Activated naive CD4-positive, alpha-beta T cell treated with anti-CD3 and anti-CD28 coated beads for 36 hours (primary cell): ENCODE results near the gene HOXB4. TPM values are rescaled to one million over a fixed set of nuclear protein-coding genes. Genes with fewer than 3 reads are reported as not detected.
"Not testable (repeated sequence)": the region's sequence is repeated elsewhere in the genome, so short reads cannot be mapped to it uniquely, and the experiment has no call there.

ENCODE experiments used
- CTCF ChIA-PET: fragments of 350-600 bp; sonication (Branson Sonifier 250); formaldehyde crosslinking; loops from one replicate; lab custom pipeline; 2021; ENCODE audit warnings: antibody characterized with exemption; lab: Charles Lee
- DNase-seq: peaks from one replicate; pipeline ENCODE4 v3.0.0-alpha.2; 2020
- H3K27ac Mint-ChIP-seq: one replicate; pipeline ENCODE4 v1.8.0; 2021; ENCODE audit warnings: mild to moderate bottlenecking, mixed read lengths
- H3K27me3 Mint-ChIP-seq: one replicate; pipeline ENCODE4 v1.8.0; 2021; ENCODE audit warnings: low read depth, mixed read lengths
- H3K36me3 Mint-ChIP-seq: one replicate; pipeline ENCODE4 v1.8.0; 2021; ENCODE audit warnings: low read depth, mixed read lengths
- H3K4me1 Mint-ChIP-seq: one replicate; pipeline ENCODE4 v1.8.0; 2021; ENCODE audit warnings: low read depth, mixed read lengths
- H3K4me3 Mint-ChIP-seq: one replicate; pipeline ENCODE4 v1.8.0; 2021; ENCODE audit warnings: mild to moderate bottlenecking, moderate library complexity, mixed read lengths
- H3K9me3 Mint-ChIP-seq: one replicate; pipeline ENCODE4 v1.8.0; 2021; ENCODE audit warnings: mixed read lengths
- intact Hi-C: fragments of 100-400 bp; cut with micrococcal nuclease; formaldehyde crosslinking; loops from one replicate; pipeline ENCODE4 v1.15.1; 2023
- total RNA-seq, 2 experiments: library from RNA; stranded (reverse); gene quantifications; one replicate each; pipeline ENCODE4 v1.2.3, GENCODE V29; 2021

Gene HOXB4
- total RNA-seq, 2 experiments from 2014 or later: 2.3 to 2.5 TPM

DNA sequence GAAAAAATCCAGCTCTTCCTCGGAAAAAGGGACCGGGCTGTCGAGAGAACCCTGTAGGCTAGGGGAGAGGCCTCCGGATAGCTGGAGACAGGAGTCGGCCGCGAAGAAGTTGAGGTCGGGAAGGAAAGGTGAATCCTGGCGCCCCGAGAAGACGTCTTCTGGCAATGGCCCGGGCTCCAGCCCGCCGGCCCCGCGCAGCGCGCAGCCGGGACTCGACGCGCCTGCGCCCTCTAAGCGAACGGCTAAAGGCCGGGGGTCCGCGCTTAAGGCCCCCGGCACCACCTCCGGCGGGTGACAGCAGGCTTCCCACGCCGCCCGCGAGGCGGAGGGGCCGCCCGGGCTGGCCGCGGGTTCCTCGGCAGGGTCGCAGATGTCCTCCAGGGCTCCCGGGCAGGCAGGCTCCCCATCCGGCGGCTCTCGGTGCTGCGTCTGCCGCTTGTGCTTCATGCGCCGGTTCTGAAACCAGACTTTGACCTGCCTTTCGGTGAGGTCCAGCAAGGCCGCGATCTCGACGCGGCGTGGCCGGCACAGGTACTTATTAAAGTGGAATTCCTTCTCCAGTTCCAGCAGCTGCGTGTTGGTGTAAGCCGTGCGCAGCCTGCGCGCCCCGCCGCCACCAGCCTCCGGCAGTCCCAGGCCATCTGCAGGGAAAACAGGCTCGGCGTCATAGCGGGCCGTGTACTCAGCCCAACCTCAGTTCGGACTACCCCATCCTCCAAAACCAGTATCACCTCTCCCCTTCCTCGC lies 34.9 kb downstream of the HOXB4 start:
- Mint-ChIP-seq H3K27me3 (peaks cover 9% of the 10 kb centered on the region), H3K9me3 (no peaks in the 10 kb centered on the region), H3K4me3 (peak overlapping the region; percentile 96), H3K4me1 (peaks cover 55% of the 10 kb centered on the region), H3K27ac (peak overlapping the region; percentile 100), H3K36me3 (peaks cover 14% of the 10 kb centered on the region)
- intact Hi-C loops: loop anchor here (1.0 to 5.0 kb wide), 2 partner anchors 35 to 51 kb away; partner anchors contain the start of gene HOXB4
- CTCF ChIA-PET: interaction anchor here (0.5 to 1.2 kb wide), 4 partner anchors 24 to 153 kb away, joined by 3 to 4 read pairs (median 3); no protein-coding TSS in a partner anchor
- DNase-seq: peak; percentile 73

DNA sequence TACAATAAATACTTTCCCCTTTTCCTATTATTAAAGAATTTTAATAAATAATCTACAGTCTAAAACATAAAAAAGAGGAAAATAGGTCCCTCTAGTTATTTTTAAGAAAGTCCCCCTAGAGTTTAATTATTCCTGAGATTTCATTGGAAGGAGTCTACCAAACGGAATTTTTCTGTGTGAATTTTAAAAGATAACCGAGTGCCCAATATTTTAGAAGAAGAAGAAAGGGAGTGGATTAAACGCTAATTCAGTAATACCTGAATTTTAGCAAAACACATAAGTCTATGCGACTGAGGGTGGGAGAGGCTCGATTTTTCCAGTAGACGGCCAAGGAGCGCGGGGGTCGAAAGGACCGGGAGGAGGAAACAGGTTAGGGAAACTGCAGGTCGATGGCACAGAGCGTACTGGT lies 35.4 kb downstream of the HOXB4 start:
- Mint-ChIP-seq H3K9me3 (no peaks in the 10 kb centered on the region), H3K4me3 (peak overlapping the region; percentile 96), H3K4me1 (peaks cover 49% of the 10 kb centered on the region), H3K27me3 (peaks cover 9% of the 10 kb centered on the region), H3K27ac (peak overlapping the region; percentile 100), H3K36me3 (peaks cover 14% of the 10 kb centered on the region)
- intact Hi-C loops: loop anchor here (1.0 to 5.0 kb wide), 2 partner anchors 36 to 50 kb away; partner anchors contain the start of gene HOXB4
- CTCF ChIA-PET: interaction anchor here (0.5 to 0.6 kb wide), 3 partner anchors 24 to 152 kb away, joined by 3 read pairs; no protein-coding TSS in a partner anchor
- DNase-seq: no peak

DNA sequence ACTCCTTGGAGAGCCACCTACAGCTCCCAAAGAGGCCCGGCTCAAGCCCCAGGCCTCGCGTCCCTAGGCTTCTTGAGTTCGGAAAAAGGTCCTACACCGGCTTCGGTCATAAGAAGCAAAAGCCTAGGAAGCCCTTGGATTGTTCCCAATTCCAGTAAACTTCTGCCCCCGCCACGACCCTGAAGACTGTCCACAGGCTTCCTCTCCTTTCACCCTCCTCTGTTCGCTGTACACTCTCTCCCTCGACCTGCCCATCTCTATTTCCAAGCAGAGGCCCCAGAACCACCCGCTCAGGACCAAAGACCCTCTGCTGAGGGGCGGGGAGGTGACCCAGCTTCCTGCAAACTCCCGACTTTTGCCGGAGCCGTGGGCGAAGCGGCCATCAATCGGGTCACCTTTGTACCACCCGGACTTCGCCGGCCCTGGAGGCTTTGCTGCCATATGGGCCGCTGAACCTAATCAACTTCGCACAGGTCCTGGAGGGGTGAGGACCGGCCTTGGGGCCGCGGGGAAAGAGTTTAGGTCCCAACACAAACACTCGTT lies 36.0 kb downstream of the HOXB4 start:
- Mint-ChIP-seq H3K36me3 (peaks cover 14% of the 10 kb centered on the region), H3K27me3 (peaks cover 9% of the 10 kb centered on the region), H3K27ac (peak overlapping the region; percentile 100), H3K9me3 (no peaks in the 10 kb centered on the region), H3K4me3 (peak overlapping the region; percentile 96), H3K4me1 (peaks cover 49% of the 10 kb centered on the region)
- CTCF ChIA-PET: interaction anchor here (0.5 to 1.3 kb wide), 3 partner anchors 31 to 152 kb away, joined by 3 read pairs; no protein-coding TSS in a partner anchor
- DNase-seq: peak; percentile 38
- intact Hi-C loops: loop anchor here (5.0 kb wide), 1 partner anchor 50 kb away; no protein-coding TSS in a partner anchor

DNA sequence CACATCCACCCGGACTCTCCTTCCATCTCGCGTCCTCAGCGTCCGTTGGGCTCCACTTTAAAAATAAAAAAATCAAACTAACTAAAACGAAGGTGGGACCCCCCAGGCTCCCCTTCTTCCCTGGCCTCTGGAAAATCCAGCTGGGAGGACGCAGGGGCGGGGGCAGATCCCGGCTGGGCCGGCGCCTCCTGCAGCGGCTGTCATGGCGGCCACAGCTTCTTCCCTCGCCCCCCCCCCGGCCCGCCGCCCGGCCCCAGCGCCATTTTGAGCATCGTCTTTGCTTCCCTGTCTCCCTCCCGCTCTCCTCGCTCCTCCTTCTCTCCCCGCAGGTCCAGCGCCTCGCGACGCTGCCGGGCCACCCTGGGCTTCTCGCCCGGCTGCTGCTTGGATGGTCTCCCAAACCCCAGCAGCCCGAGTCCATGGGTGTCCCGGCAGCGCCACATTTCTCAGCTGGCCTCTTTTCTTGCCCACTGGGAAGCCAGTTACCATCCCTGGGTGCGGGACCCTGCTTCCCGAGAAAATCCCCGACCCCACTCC lies 36.5 kb downstream of the HOXB4 start:
- H3K27ac Mint-ChIP-seq: peak overlapping the region; percentile 100
- peaks cover 45% of the 10 kb centered on the region for H3K4me1 Mint-ChIP-seq
- DNase-seq: peak; percentile 63
- intact Hi-C loops: loop anchor here (2.0 to 5.0 kb wide), 2 partner anchors 31 to 49 kb away; no protein-coding TSS in a partner anchor
- peaks cover 14% of the 10 kb centered on the region for H3K36me3 Mint-ChIP-seq
- no peaks in the 10 kb centered on the region for H3K9me3 Mint-ChIP-seq
- H3K4me3 Mint-ChIP-seq: peak overlapping the region; percentile 96
- CTCF ChIA-PET: interaction anchor here (1.3 kb wide), 1 partner anchor 51 kb away, joined by 3 read pairs; no protein-coding TSS in a partner anchor
- H3K27me3 Mint-ChIP-seq: peaks cover 9% of the 10 kb centered on the region

DNA sequence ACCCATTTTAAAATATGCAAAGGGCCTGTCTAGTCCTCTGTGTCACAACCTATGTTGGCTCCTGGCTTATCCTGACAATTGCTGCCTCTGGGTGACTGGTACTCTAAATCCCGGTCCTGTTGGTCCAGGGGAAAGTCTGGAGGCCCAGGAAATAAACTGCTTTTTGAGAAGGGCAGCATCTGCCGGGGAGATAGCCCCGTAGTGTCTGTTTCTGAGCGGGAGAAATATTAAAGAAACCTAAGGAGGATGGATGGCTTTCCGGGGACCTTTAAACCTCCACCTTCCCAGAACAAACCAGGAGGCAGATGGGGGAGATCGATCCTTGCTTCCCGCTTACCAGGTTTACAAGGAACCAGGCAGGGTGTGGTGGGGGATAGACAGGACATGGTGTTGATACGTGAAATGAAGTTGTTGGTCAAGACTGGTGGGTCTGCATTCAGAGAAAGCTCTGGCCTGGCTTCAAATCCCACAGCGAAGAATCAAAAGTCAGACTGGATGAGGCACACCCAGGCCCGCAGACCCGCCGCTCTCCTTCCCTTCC lies 37.0 kb downstream of the HOXB4 start:
- H3K4me3 Mint-ChIP-seq: peak overlapping the region; percentile 96
- CTCF ChIA-PET: interaction anchor here (0.9 to 1.3 kb wide), 4 partner anchors 47 to 189 kb away, joined by 3 to 5 read pairs (median 4); no protein-coding TSS in a partner anchor
- H3K27ac Mint-ChIP-seq: peak overlapping the region; percentile 100
- intact Hi-C loops: loop anchor here (2.0 to 5.0 kb wide), 2 partner anchors 30 to 49 kb away; no protein-coding TSS in a partner anchor
- H3K27me3 Mint-ChIP-seq: peaks cover 9% of the 10 kb centered on the region
- H3K36me3 Mint-ChIP-seq: peaks cover 14% of the 10 kb centered on the region
- no peak for DNase-seq
- H3K9me3 Mint-ChIP-seq: no peaks in the 10 kb centered on the region
- peaks cover 41% of the 10 kb centered on the region for H3K4me1 Mint-ChIP-seq

DNA sequence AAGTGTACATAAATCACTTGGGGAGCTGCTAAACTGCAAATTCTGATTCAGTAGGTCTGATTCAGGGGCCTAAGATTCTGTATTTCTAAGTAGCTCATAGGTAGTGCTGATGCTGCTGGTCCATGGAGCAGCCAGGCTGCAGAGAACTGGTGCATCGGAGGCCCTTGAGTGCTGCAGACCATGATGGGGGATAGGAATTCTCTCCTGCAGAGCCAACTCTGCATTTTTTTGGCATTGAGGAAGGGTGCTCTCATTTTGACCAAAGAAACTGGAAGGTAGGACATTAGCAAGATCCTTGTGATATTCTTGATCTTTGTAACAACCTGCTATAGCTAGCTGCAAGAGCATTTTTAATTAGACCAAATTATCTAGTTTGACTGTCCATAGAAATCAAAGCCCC lies 37.9 kb downstream of the HOXB4 start:
- peaks cover 14% of the 10 kb centered on the region for H3K36me3 Mint-ChIP-seq
- peak overlapping the region; percentile 79 for H3K27ac Mint-ChIP-seq
- no peaks in the 10 kb centered on the region for H3K9me3 Mint-ChIP-seq
- DNase-seq: no peak
- peaks cover 9% of the 10 kb centered on the region for H3K27me3 Mint-ChIP-seq
- CTCF ChIA-PET: interaction anchor here (0.5 to 1.2 kb wide), 7 partner anchors 47 to 189 kb away, joined by 3 to 5 read pairs (median 4); partner anchors contain the start of gene HOXB5
- peak overlapping the region; percentile 10 for H3K4me3 Mint-ChIP-seq
- H3K4me1 Mint-ChIP-seq: peaks cover 37% of the 10 kb centered on the region
- intact Hi-C loops: loop anchor here (2.0 to 5.0 kb wide), 2 partner anchors 29 to 48 kb away; no protein-coding TSS in a partner anchor

DNA sequence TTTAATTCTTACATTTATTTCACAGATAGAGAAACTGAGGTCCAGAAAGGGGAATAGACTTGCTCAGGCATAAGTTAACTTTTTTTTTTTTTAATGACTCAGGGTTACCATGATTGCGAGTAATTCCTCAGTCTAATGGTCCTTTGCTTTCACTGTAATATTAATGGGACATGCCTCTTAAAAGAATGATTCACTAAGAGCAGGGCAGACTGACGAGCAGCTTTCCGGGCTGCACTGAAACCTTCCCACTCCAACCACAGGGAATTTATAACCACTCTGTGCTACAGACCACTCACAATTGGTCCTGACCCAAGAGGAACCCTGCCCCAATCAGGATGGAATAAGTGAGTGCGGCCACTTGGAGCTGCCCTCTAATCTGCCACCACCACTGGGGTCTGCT lies 39.0 kb downstream of the HOXB4 start:
- peaks cover 31% of the 10 kb centered on the region for H3K4me1 Mint-ChIP-seq
- intact Hi-C loops: no loop called here
- H3K36me3 Mint-ChIP-seq: peaks cover 14% of the 10 kb centered on the region
- H3K27ac Mint-ChIP-seq: peak overlapping the region; percentile 13
- H3K4me3 Mint-ChIP-seq: no peak overlapping the region
- no peaks in the 10 kb centered on the region for H3K9me3 Mint-ChIP-seq
- no peak for DNase-seq
- H3K27me3 Mint-ChIP-seq: peaks cover 9% of the 10 kb centered on the region
- CTCF ChIA-PET: interaction anchor here (0.7 to 0.8 kb wide), 2 partner anchors 47 to 54 kb away, joined by 4 read pairs; partner anchors contain the start of gene HOXB5

DNA sequence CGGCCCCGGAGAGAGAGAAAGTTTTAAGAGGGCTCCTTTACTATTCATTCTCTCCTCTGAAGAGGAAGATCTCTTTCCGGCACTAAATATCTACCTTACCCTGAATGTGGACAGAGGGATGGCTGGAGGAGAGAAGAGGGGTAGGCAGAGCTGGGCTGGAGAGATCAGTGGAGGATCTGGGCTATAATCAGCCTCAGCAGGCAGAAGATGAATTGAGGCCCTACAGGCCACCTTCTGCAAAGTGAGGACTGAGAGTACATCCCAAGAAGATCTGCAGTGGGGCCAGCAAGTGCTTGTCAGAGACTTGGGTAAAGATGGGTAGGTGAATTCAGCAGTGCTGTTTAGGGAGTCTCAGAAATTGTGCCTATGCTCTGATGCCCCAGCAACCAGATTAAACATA lies 40.8 kb downstream of the HOXB4 start:
- H3K4me1 Mint-ChIP-seq: peaks cover 29% of the 10 kb centered on the region
- CTCF ChIA-PET: interaction anchor here (0.6 kb wide), 1 partner anchor 228 kb away, joined by 3 read pairs; no protein-coding TSS in a partner anchor

DNA sequence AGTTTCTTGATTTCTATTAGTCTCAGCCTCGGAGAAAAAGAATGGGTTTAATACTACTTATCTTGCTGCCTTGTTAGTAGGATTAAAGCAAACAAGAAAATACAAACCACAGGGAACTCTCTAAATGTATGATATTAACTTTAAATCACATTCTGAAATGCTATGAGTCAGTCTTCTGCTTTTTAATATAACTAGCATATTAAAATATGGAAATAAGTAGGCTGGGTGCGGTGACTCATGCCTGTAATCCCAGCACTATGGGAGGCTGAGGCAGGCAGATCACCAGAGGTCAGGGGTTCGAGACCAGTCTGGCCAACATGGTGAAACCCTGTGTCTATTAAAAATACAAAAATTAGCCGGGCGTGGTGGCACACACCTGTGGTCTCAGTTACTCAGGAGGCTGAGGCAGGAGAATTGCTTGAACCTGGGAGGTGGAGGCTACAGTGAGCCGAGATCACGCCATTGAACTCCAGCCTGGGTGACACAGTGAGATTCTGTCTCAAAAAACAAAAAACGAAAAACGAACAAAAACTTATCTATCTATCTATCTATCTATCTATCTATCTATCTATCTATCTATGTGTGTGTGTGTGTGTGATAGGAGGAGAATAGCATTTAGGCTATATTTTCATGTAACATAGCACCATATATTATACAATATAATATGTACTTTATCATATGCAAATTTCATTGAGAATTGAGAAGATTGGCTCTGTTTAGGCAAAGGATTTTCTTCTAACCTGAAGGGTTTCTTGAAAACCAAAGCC lies 42.2 kb downstream of the HOXB4 start:
- H3K9me3 Mint-ChIP-seq, H3K27ac Mint-ChIP-seq, intact Hi-C loops, H3K27me3 Mint-ChIP-seq, H3K36me3 Mint-ChIP-seq, H3K4me3 Mint-ChIP-seq: not testable (repeated sequence)
- DNase-seq: peak; percentile 41
- CTCF ChIA-PET: interaction anchor here (0.9 to 1.4 kb wide), 3 partner anchors 11 to 162 kb away, joined by 3 to 4 read pairs (median 3); no protein-coding TSS in a partner anchor
- peaks cover 20% of the 10 kb centered on the region for H3K4me1 Mint-ChIP-seq

More for the DNA sequence above, 40.8 kb downstream of the HOXB4 start:
- Mint-ChIP-seq H3K27ac (no peak overlapping the region), H3K27me3 (peaks cover 4% of the 10 kb centered on the region), H3K4me3 (no peak overlapping the region), H3K36me3 (peaks cover 7% of the 10 kb centered on the region), H3K9me3 (no peaks in the 10 kb centered on the region)
- DNase-seq: no peak
- intact Hi-C loops: no loop called here

DNA sequence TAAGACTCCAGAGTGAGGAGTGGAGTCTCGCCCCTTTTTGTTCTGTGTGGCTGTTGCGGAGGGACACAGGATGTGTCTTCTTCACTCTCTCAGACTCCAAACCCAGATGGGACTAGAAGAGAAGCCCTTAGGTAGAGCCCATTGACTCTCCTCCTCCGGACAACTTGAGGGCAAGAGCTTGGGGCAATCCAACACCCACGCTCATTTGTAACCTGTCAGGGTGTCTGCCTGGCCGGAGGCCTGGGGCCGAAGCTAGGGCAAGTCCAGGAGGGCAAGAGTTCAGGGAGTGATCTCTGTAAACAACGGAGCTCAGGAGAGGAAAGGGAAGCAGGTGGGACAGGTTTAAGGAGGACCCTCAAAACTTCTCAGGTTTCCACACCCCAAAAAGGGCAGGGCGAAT lies 45.9 kb downstream of the HOXB4 start:
- peaks cover 5% of the 10 kb centered on the region for H3K27me3 Mint-ChIP-seq
- H3K4me1 Mint-ChIP-seq: peaks cover 7% of the 10 kb centered on the region
- intact Hi-C loops: no loop called here
- no peak overlapping the region for H3K27ac Mint-ChIP-seq
- H3K9me3 Mint-ChIP-seq: no peaks in the 10 kb centered on the region
- no peaks in the 10 kb centered on the region for H3K36me3 Mint-ChIP-seq
- no peak for DNase-seq
- H3K4me3 Mint-ChIP-seq: no peak overlapping the region
- CTCF ChIA-PET: interaction anchor here (0.5 kb wide), 1 partner anchor 355 kb away, joined by 4 read pairs; no protein-coding TSS in a partner anchor

DNA sequence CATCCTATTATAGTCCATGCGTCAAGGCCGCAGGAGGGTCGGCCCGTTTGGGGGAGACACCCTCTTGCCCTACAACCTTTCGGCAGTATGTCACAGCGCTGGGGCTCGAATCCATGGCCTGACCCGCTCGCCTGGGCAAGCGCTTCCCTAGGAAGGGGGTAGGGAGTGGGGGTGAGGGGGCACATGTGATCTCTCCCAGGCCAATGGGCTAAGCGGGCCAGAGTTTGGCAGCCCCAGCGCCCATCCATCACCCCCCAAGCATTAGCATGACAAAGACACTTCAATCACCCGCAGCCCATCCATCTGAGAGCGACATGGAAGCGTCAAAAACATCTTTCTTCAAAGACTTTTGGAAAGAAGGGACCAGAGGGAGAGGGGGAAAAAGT lies 47.3 kb downstream of the HOXB4 start, which contains the start of gene HOXB1:
TSS of gene HOXB1 (minus strand) at position 125 of the 386 bp plus-strand sequence. CDS start at position 18, 107 bp downstream.
- no peak within 1 kb of the TSS for H3K27ac Mint-ChIP-seq
- no peak within 1 kb of the TSS for H3K4me3 Mint-ChIP-seq
- intact Hi-C loops: no loop called here
- H3K36me3 Mint-ChIP-seq: no peaks in the 10 kb centered on the region
- peaks cover 7% of the 10 kb centered on the region for H3K4me1 Mint-ChIP-seq
- no peak for DNase-seq
- no peaks in the 10 kb centered on the region for H3K9me3 Mint-ChIP-seq
- CTCF ChIA-PET: interaction anchor here (0.5 kb wide), 1 partner anchor 11 kb away, joined by 4 read pairs; no protein-coding TSS in a partner anchor
- H3K27me3 Mint-ChIP-seq: peaks cover 14% of the 10 kb centered on the region
